CD14-positive monocyte (primary cell): Measurements from ENCODE around the gene CDKN1C. TPM values are rescaled to one million over a fixed set of nuclear protein-coding genes. Genes with fewer than 3 reads are reported as not detected.

Source experiments
- DNase-seq, 3 donors: peaks; one replicate each; pipeline ENCODE4 v3.0.0-alpha.2; 2011 to 2022
- H2AFZ ChIP-seq: 2 replicates; pipeline ENCODE4 v1.6.0; 2012; ENCODE audit warnings: mild to moderate bottlenecking, low read depth, low read length, inconsistent platforms; ENCODE audit not compliant: insufficient read depth, poor library complexity, severe bottlenecking
- H3K27ac ChIP-seq, 2 donors: 1 replicate in 1 of 2; 2 replicates in 1 of 2; pipeline ENCODE4 v1.5.1; 2012 to 2013; ENCODE audit warnings: low read length in 2 of 2, control low read depth in 1 of 2, inconsistent platforms in 1 of 2, low read depth in 1 of 2, mild to moderate bottlenecking in 1 of 2
- H3K27me3 ChIP-seq, 2 donors: one replicate each; pipeline versions ENCODE4 v1.6.0 to v1.6.1; 2011 to 2013; ENCODE audit warnings: low read length in 2 of 2; ENCODE audit not compliant: control insufficient read depth in 2 of 2, insufficient read depth in 2 of 2
- H3K36me3 ChIP-seq, 2 donors: replicated peaks in 1 of 2; 1 replicate in 1 of 2; 2 replicates in 1 of 2; pipeline versions ENCODE4 v1.5.1 to v1.6.1; 2012 to 2013; ENCODE audit warnings: low read length in 2 of 2, control low read depth in 1 of 2, inconsistent platforms in 1 of 2, mild to moderate bottlenecking in 1 of 2; ENCODE audit not compliant: insufficient read depth in 2 of 2, control insufficient read depth in 1 of 2
- H3K4me1 ChIP-seq, 2 donors: 1 replicate in 1 of 2; 2 replicates in 1 of 2; pipeline versions ENCODE4 v1.5.1 to v1.6.1; 2012 to 2013; ENCODE audit warnings: low read length in 2 of 2, control low read depth in 1 of 2, inconsistent platforms in 1 of 2, mild to moderate bottlenecking in 1 of 2, moderate library complexity in 1 of 2; ENCODE audit not compliant: insufficient read depth in 2 of 2, control insufficient read depth in 1 of 2
- H3K4me2 ChIP-seq: replicated peaks from 2 replicates; pipeline ENCODE3; 2012; ENCODE audit warnings: low read length, moderate library complexity, mild to moderate bottlenecking; ENCODE audit not compliant: poor library complexity, severe bottlenecking; ENCODE audit errors: extremely low read depth
- H3K4me3 ChIP-seq, 3 experiments: fragments of 200-600 bp in 1 of 3; sonication (generic) in 1 of 3; replicated peaks in 1 of 3; 1 replicate in 2 of 3; 2 replicates in 1 of 3; pipeline ENCODE4 v1.5.1; 2011 to 2013; ENCODE audit warnings: low read length in 3 of 3, mild to moderate bottlenecking in 3 of 3, control low read depth in 2 of 3, low read depth in 2 of 3, inconsistent platforms in 1 of 3, moderate library complexity in 1 of 3
- H3K79me2 ChIP-seq: 2 replicates; pipeline ENCODE4 v1.6.0; 2012; ENCODE audit warnings: mild to moderate bottlenecking, control low read depth, inconsistent platforms, low read length, moderate library complexity; ENCODE audit not compliant: insufficient read depth
- H3K9ac ChIP-seq: 2 replicates; pipeline ENCODE4 v1.6.0; 2017; ENCODE audit warnings: low read length, mild to moderate bottlenecking; ENCODE audit not compliant: insufficient read depth, poor library complexity, severe bottlenecking
- H3K9me3 ChIP-seq, 2 donors: replicated peaks in 1 of 2; 1 replicate in 1 of 2; 2 replicates in 1 of 2; pipeline versions ENCODE4 v1.5.1 to v1.6.1; 2012 to 2013; ENCODE audit warnings: low read length in 2 of 2, control low read depth in 1 of 2; ENCODE audit not compliant: control insufficient read depth in 1 of 2, insufficient read depth in 1 of 2
- H4K20me1 ChIP-seq: 2 replicates; pipeline ENCODE4 v1.6.0; 2012; ENCODE audit warnings: mild to moderate bottlenecking, low read length, control low read depth, moderate library complexity; ENCODE audit not compliant: insufficient read depth
- H3K27ac Mint-ChIP-seq, 7 donors: one replicate each; pipeline ENCODE4 v1.8.0; 2020; ENCODE audit warnings: mild to moderate bottlenecking in 7 of 7, mixed read lengths in 7 of 7, moderate library complexity in 6 of 7, inconsistent platforms in 2 of 7
- H3K27me3 Mint-ChIP-seq, 3 donors: one replicate each; pipeline ENCODE4 v1.8.0; 2021 to 2022; ENCODE audit warnings: low read depth in 3 of 3, mild to moderate bottlenecking in 3 of 3, mixed read lengths in 3 of 3, moderate library complexity in 3 of 3, inconsistent platforms in 1 of 3
- H3K36me3 Mint-ChIP-seq, 2 donors: one replicate each; pipeline ENCODE4 v1.8.0; 2020; ENCODE audit warnings: mixed read lengths in 2 of 2, inconsistent platforms in 1 of 2, mild to moderate bottlenecking in 1 of 2
- H3K4me1 Mint-ChIP-seq: one replicate; pipeline ENCODE4 v1.8.0; 2020; ENCODE audit warnings: mild to moderate bottlenecking, mixed read lengths
- H3K4me3 Mint-ChIP-seq, 2 donors: one replicate each; pipeline ENCODE4 v1.8.0; 2020; ENCODE audit warnings: mild to moderate bottlenecking in 2 of 2, mixed read lengths in 2 of 2, moderate library complexity in 1 of 2
- H3K9me3 Mint-ChIP-seq, 7 donors: one replicate each; pipeline ENCODE4 v1.8.0; 2020 to 2022; ENCODE audit warnings: mixed read lengths in 7 of 7, mild to moderate bottlenecking in 6 of 7, moderate library complexity in 6 of 7, inconsistent platforms in 2 of 7
- CTCF ChIP-seq: fragments of 200-600 bp; IDR thresholded peaks from one replicate; pipeline ENCODE4 v1.8.0; 2022; ENCODE audit warnings: antibody characterized with exemption, mild to moderate bottlenecking
- WGBS: methylation state at CpG from one replicate; pipeline ENCODE4 v1.1.5; 2013; ENCODE audit warnings: missing lambda C conversion rate; ENCODE audit not compliant: insufficient coverage; 5-methylcytosine and 5-hydroxymethylcytosine counted together
- intact Hi-C, 2 donors: fragments of 100-400 bp; cut with micrococcal nuclease; formaldehyde crosslinking; loops; one replicate each; pipeline versions ENCODE4 v1.15.0 to v1.15.1; 2023
- polyA plus RNA-seq, 3 donors: library from polyadenylated mRNA; depleted of rRNA in 1 of 3; unstranded in 2 of 3; stranded (reverse) in 1 of 3; fragments of 300-500 nt in 2 of 3; fragments of >200 nt in 1 of 3; fragmentation: Illumina TruSeq in 2 of 3; gene quantifications; 1 replicate in 2 of 3; 2 replicates in 1 of 3; pipeline ENCODE4 v1.2.3, GENCODE V29; 2012 to 2021

CDKN1C gene
- polyA plus RNA-seq, 3 donors = 3.2 to 36.4 (median 4.7) TPM

GRCh38 chr11:2837096-2837601, 48.4 kb downstream of the CDKN1C start:
- peak overlapping the region in 2 of 7 donors; percentile 1 to 58 for H3K27ac Mint-ChIP-seq
- no peak overlapping the region for H3K27ac ChIP-seq
- peak; percentile 23 to 45 (median 42) for DNase-seq

GRCh38 chr11:2836315-2837095, 49.1 kb downstream of the CDKN1C start:
- Histone ChIP-seq H3K27ac (no peak overlapping the region), H3K9me3 (no peaks in the 10 kb centered on the region), H3K9ac (no peak overlapping the region), H3K4me3 (no peak overlapping the region), H3K79me2 (no peaks in the 10 kb centered on the region), H4K20me1 (peaks cover 52% of the 10 kb centered on the region), H3K27me3 (no peaks in the 10 kb centered on the region), H3K4me2 (no peak overlapping the region), H3K4me1 (peaks cover 15 to 22% of the 10 kb centered on the region in 2 donors), H3K36me3 (no peaks in the 10 kb centered on the region), H2AFZ (no peak overlapping the region)
- Mint-ChIP-seq H3K9me3 (no peaks in the 10 kb centered on the region), H3K4me1 (peaks cover 19% of the 10 kb centered on the region), H3K4me3 (no peak overlapping the region), H3K36me3 (peaks cover 2 to 5% of the 10 kb centered on the region in 2 donors), H3K27me3 (peaks cover 4 to 17% (median 13%) of the 10 kb centered on the region in 3 donors), H3K27ac (peak overlapping the region in 1 of 7 donors; percentile 1)
- TF ChIP-seq CTCF = no peak
- intact Hi-C loops = no loop called here
- DNase-seq = no peak
- 92% methylated on average over 16 of the region's 23 CpGs for WGBS

More at GRCh38 chr11:2837096-2837601, 48.4 kb downstream of the CDKN1C start:
- Histone ChIP-seq H2AFZ (no peak overlapping the region), H3K27me3 (no peaks in the 10 kb centered on the region), H3K9ac (peak overlapping the region; percentile 34), H3K36me3 (no peaks in the 10 kb centered on the region), H3K4me3 (no peak overlapping the region), H3K4me2 (peak overlapping the region; percentile 15), H4K20me1 (peaks cover 46% of the 10 kb centered on the region), H3K4me1 (peaks cover 15 to 22% of the 10 kb centered on the region in 2 donors), H3K9me3 (no peaks in the 10 kb centered on the region), H3K79me2 (no peaks in the 10 kb centered on the region)
- H3K4me1 Mint-ChIP-seq = peaks cover 19% of the 10 kb centered on the region
- peak; percentile 31 for TF ChIP-seq CTCF
- peaks cover 4 to 17% (median 13%) of the 10 kb centered on the region in 3 donors for H3K27me3 Mint-ChIP-seq
- peak overlapping the region in 1 of 2 donors; percentile 26 for H3K4me3 Mint-ChIP-seq
- no peaks in the 10 kb centered on the region for H3K9me3 Mint-ChIP-seq
- WGBS = 70% methylated on average over 13 of the region's 20 CpGs
- peaks cover 2 to 6% of the 10 kb centered on the region in 2 donors for H3K36me3 Mint-ChIP-seq
- intact Hi-C loops = no loop called here
